ENCODE results near the gene NTRK2.

The NTRK2 gene

DNA sequence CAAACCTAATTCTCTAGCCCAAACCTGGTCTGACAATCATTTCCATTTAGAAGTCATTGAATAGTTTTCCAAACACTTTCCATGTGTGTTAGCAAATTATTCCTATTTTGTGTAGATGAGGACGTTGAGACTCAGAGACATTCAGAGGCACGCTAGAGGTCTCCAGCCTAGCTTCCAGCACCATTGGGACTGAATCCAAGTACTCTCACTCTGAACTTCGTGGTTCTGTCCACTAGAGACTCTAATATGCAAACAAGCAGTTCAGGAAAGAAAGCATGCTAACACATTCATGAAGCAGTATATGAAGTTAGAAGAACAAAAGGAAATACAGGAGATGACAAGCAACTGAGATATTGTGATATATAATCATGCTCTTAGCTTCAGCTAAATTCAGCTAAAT is 354.8 kb downstream of the NTRK2 start:
- no peak for DNase-seq (ENCODE audit: low spot score)

- no peak for DNase-seq (ENCODE audit: low spot score)
These were observed 356.1 kb downstream of the NTRK2 start for GRCh38 chr9:85025638-85026037.

DNA sequence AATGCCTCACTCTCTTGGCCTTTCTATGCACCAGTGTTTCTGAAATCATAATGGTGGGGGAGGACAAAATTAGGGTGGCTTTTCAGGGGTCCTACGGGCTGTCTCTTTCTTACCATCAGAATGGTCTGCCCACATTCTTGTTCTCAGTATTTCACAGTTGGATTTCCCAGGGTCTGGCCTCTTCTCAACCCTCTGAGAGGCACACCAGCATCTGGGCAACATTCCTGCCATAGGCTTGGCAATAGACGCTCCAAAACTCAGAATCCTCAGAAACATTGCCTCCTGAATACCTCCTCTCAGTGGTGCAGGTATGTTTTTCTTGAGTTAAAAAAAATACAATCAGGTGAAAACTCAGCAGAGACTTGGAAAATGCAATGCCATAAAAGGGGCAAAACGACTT is 358.3 kb downstream of the NTRK2 start:
- no peak for DNase-seq (ENCODE audit: low spot score)

DNA sequence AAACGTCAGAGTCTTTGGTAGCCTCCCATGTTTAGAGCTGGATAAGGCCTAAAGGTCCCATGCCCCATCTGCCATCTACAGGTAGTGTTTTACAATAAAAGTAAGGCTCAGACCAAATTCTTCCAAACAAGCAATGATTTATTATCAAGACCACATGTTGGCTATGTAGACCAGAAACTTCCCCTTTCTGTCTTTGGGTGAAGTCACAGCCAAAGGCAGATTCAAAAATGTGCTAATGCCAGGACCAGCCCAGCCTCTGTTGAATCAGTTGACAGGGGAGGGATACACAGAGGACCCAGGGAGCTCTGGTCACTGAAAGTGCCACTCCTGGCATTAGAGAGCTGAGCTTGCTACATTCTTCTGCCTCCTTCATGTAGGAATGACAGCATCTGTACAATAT is 360.8 kb downstream of the NTRK2 start:
- DNase-seq (ENCODE audit: low spot score): no peak

- DNase-seq (ENCODE audit: low spot score): no peak
These were observed 367.0 kb downstream of the NTRK2 start for GRCh38 chr9:85036496-85036895.

DNA sequence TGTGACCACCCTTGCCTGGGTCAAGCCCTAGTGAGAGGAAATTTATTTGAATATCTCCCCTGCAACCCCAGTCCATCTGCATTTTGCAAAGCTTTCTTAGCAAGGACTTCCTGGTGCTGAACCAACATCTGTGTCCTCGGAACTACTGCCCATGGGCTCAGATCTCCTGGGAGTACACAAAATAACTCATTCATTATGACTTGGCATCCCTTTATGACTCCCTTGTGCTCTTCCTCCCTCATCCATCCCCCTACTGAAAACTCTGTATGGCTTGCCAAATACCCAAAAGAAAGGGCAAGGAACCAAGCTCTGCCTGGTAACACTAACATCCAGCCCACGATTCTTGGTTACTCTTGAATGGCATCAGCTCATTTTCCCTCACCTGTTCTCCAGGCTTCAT is 368.5 kb downstream of the NTRK2 start:
- DNase-seq (ENCODE audit: low spot score): no peak

DNA sequence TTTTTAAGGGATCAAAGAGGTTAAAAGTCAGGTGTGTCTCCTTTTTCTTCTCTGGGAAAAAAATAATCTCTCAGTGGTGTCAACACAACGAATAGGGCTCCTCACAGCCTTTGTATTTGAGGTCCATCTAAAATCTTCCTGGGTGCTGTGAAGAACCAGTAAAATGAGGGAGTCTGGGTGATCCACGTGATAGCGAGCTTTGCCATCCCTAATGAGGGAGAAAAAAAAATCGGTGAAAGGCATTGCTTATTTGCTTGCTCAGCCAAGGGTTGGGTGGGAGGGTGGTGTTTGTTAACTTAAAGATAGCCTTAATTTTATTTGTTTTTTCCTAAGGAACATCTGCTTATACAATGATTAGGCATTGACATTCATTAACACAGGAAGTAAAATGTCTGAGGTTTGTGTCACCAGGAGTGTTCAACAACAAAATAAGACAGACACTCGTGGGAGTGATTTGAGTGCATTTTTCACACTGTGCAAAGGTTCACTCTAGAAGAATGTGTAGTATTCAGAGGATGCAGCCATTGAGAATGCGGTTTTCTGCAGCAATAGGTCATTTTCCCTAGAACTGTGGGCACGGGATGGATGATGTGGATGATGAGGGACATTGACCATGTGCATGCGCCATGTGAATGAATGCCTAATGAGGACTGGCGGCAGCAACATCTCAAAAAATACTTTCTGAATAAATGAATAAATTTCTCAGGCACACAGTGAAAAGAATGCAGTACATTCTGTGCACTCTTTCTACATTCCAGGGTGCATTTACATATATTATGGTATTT is 369.5 kb downstream of the NTRK2 start:
- DNase-seq (ENCODE audit: low spot score): no peak

- no peak for DNase-seq (ENCODE audit: low spot score)
These were observed 370.6 kb downstream of the NTRK2 start for GRCh38 chr9:85040146-85040545.

- DNase-seq (ENCODE audit: low spot score): no peak
These were observed 371.4 kb downstream of the NTRK2 start for GRCh38 chr9:85040821-85041465.

- no peak for DNase-seq (ENCODE audit: low spot score)
These were observed 372.1 kb downstream of the NTRK2 start for GRCh38 chr9:85041466-85042137.

GRCh38 chr9:85042981-85043647 is 373.6 kb downstream of the NTRK2 start:
- no peak for DNase-seq (ENCODE audit: low spot score)

DNA sequence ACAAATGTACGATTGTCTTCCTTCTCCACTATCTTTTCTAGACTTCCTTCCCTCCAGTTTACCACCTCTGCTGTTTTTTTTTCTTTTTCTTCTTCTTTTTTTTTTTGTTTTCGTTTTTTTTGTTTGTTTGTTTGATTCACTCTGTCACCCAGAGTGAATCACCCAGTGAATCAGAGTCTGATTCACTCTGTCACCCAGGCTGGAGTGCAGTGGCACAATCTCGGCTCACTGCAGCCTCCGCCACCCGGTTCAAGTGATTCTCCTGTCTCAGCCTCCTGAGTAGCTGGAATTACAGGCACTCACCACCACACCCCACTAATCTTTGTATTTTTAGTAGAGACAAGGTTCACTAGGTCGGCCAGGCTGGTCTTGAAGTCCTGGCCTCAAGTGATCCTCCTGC is 375.7 kb downstream of the NTRK2 start:
- DNase-seq (ENCODE audit: low spot score): peak; percentile 5

- no peak for DNase-seq (ENCODE audit: low spot score)
These were observed 376.9 kb downstream of the NTRK2 start for GRCh38 chr9:85046475-85046874.

- DNase-seq (ENCODE audit: low spot score): no peak
These were observed 383.8 kb downstream of the NTRK2 start for GRCh38 chr9:85053206-85053786.

DNA sequence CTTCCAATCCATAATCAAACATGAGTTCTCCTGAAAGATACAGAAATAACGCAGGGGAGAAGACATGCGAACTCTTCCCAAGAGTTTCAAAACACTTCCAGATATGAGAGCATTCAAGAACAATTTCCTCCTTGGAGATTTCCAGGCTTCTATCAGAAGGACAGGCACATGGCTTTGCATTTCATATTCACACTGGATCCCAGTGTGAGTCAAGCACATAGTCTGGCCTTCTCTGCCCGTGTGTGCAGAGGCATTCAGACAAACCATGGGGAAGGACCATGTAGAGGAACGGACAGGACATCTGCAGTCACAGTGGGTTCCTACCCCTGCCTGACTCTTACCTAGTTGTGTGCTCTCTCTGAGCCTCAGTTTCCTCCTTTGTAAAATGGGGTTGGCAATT is 384.5 kb downstream of the NTRK2 start:
- DNase-seq (ENCODE audit: low spot score): no peak

- no peak for DNase-seq (ENCODE audit: low spot score)
These were observed 386.1 kb downstream of the NTRK2 start for GRCh38 chr9:85055506-85056202.

- no peak for DNase-seq (ENCODE audit: low spot score)
These were observed 386.7 kb downstream of the NTRK2 start for GRCh38 chr9:85056203-85056572.

DNA sequence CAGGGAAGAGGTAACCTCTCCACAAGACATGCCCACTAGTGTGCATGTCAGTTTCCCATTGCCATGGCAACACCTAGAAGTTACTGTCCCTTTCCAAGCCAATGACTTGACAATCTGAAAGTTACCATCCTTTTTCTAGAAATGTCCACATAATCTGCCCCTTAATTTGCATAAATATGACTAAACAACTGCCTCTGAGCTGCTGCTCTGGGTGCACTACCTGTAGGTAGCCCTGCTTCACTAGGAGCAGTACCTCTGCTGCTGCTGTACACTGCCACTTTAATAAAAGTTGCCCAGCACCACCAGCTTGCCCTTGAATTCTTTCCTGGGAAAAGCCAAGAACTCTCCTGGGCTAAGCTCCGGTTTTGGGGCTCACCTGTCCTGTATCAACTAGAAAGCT is 392.4 kb downstream of the NTRK2 start:
- DNase-seq (ENCODE audit: low spot score): no peak

DNA sequence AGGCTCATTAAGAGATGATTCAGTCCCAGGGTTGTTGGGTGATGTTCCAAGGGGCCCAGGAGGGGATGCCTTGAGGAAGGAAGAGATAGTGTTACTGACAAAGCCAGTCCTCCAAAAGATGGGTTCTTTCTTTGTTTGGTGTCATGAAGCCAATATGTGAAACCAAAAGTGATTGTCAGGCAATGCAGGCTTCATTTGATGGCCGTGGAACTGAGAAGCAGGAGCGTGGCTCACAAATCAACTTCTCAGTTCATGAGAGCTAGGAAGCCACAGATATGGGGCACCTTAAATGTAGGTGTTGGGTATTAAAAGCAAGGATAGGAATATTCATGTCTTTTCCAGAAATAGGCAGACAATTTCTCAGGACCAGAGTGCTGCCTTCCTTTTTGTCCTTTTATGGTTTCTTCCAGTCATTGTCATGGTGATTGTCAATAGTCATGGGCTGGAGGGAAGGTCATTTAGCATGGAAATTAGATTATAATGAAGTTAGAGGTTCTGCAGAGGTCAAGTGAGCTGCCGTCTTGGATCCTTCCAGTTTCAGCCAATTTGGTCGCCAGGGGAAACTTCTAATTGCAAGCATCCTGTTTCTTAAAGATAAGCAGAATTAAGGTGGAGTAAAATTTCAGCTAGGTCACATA is 393.0 kb downstream of the NTRK2 start:
- DNase-seq (ENCODE audit: low spot score): no peak

- DNase-seq (ENCODE audit: low spot score): no peak
These were observed 395.4 kb downstream of the NTRK2 start for GRCh38 chr9:85064811-85065371.

DNA sequence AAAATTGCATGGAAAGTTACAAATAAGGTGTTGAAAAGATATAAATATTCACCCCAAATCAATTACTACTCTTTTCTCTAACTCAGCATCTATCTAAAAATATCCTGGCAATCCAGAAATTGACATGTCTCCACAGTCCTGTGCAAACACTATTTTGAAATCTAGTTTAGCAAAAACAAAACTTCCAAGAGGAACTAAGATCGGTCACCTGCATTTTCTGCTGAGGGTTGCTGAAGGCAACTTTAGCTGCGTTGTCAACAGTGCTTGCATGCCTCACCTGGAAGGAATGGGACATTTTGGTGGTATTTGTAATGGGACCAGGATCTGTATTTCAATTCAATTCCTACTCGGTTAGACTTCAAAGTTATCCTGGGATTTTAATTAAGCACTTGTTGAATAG is 398.3 kb downstream of the NTRK2 start:
- no peak for DNase-seq (ENCODE audit: low spot score)
